Measurements from ENCODE around the gene COL26A1. TPM values are rescaled to one million over a fixed set of nuclear protein-coding genes. Genes with fewer than 3 reads are reported as not detected.
A peak's percentile ranks its signal among the peaks of the same experiment; 100 is the strongest.

The COL26A1 gene
- total RNA-seq, 1 experiment from 2014 or later = not detected

DNA sequence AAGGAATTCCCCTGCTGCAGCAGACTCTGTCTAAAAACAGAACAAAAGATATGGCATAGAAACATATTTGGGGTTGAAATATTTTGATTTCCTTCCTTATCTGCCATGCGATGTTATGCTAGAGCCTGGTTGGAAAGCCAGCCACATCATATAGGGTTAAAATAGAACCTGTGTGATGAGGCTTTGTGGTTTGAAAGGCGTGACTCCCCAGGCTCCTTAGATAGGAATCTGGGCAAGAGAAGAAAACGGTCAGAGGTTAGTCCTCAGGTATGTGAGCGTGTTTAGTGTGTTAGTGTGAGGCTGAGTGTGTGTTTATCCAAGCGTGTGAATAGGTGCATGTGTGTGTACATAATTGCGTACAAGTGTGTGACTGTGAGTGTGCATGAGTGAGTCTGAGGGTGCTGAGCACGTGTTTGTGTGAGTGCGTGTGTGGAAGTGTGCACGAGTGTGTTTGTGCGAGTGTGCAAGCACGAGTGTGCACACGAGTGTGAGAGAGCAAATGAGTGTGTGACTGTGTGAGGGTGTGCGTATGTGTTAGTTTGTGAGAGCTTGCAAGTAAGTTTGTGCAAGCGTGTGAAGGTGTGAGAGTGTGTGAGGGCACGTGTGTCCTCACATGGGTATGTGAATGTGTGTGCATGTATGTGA lies 79.9 kb downstream of the COL26A1 start:
- Histone ChIP-seq H3F3A (ENCODE audit: low read length, unreplicated experiment) (no peaks in the 10 kb centered on the region), H3K27ac (ENCODE audit: low read length) (no peak overlapping the region), H3K9me2 (replicated peaks; ENCODE audit: low read length) (no peaks in the 10 kb centered on the region), H4K20me1 (ENCODE audit: low read length) (no peaks in the 10 kb centered on the region), H3K9me3 (ENCODE audit: low read length) (no peaks in the 10 kb centered on the region), H3K4me1 (ENCODE audit: insufficient read depth, low read length) (peaks cover 10% of the 10 kb centered on the region), H3K9ac (ENCODE audit: low read length) (no peak overlapping the region), H3K79me2 (ENCODE audit: low read length) (no peaks in the 10 kb centered on the region), H3K27me3 (ENCODE audit: low read length) (no peaks in the 10 kb centered on the region), H3K4me3 (ENCODE audit: low read length) (no peak overlapping the region), H3K36me3 (ENCODE audit: low read depth, low read length) (no peaks in the 10 kb centered on the region), H2AFZ (ENCODE audit: low read length) (no peak overlapping the region), H3K4me2 (ENCODE audit: low read length) (peak overlapping the region; percentile 27; the same call in 1 of the 2 replicates)
- no TSS peak for BruUV-seq (replicated peaks)
- no peak; the same call in 1 of the 2 replicates for ATAC-seq
- peak; percentile 60 for DNase-seq
- CTCF ChIA-PET = no interaction called here
- POLR2A ChIA-PET (ENCODE audit: unreplicated experiment) = no interaction called here
- TF ChIP-seq, protein P1, sequence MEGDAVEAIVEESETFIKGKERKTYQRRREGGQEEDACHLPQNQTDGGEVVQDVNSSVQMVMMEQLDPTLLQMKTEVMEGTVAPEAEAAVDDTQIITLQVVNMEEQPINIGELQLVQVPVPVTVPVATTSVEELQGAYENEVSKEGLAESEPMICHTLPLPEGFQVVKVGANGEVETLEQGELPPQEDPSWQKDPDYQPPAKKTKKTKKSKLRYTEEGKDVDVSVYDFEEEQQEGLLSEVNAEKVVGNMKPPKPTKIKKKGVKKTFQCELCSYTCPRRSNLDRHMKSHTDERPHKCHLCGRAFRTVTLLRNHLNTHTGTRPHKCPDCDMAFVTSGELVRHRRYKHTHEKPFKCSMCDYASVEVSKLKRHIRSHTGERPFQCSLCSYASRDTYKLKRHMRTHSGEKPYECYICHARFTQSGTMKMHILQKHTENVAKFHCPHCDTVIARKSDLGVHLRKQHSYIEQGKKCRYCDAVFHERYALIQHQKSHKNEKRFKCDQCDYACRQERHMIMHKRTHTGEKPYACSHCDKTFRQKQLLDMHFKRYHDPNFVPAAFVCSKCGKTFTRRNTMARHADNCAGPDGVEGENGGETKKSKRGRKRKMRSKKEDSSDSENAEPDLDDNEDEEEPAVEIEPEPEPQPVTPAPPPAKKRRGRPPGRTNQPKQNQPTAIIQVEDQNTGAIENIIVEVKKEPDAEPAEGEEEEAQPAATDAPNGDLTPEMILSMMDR (conservative IDR thresholded peaks at IDR 0.05; ENCODE audit: low read depth, low read length) = no peak
- TF ChIP-seq EZH2phosphoT487 (IDR thresholded peaks at IDR 0.05; ENCODE audit: borderline replicate concordance, low read length) = no peak
- TF ChIP-seq EZH2 (IDR thresholded peaks at IDR 0.05; ENCODE audit: low read length, unreplicated experiment) = no peak
- intact Hi-C loops (cut with micrococcal nuclease) = no loop called here

DNA sequence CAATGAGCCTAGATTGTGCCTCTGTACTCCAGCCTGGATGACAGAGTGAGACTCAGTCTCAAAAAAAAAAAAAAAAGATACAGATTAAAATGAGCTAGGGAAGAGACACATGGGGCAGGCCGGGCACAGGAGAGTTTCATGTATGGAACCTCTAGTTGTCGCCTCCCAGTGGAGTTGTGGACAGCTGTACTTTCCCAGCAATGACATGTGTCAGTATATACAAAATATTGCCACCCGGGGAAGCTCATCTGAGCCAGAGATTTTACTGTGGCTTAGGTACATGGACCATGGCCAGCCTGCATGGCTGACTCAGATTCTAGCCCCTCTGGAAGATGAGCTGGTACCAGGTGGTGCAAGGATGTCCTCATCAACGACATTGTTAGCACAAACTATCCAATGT lies 87.4 kb downstream of the COL26A1 start:
- Histone ChIP-seq H3K27me3 (ENCODE audit: low read length) (no peaks in the 10 kb centered on the region), H4K20me1 (ENCODE audit: low read length) (no peaks in the 10 kb centered on the region), H3K9me2 (replicated peaks; ENCODE audit: low read length) (no peaks in the 10 kb centered on the region), H3K4me3 (ENCODE audit: low read length) (no peak overlapping the region), H3K4me2 (ENCODE audit: low read length) (no peak overlapping the region), H3K79me2 (ENCODE audit: low read length) (no peaks in the 10 kb centered on the region), H3K27ac (ENCODE audit: low read length) (no peak overlapping the region), H3K4me1 (ENCODE audit: insufficient read depth, low read length) (no peaks in the 10 kb centered on the region), H3K9ac (ENCODE audit: low read length) (no peak overlapping the region), H3F3A (ENCODE audit: low read length, unreplicated experiment) (no peaks in the 10 kb centered on the region), H3K9me3 (ENCODE audit: low read length) (no peaks in the 10 kb centered on the region), H2AFZ (ENCODE audit: low read length) (no peak overlapping the region), H3K36me3 (ENCODE audit: low read depth, low read length) (no peaks in the 10 kb centered on the region)
- ATAC-seq = no peak
- intact Hi-C loops (cut with micrococcal nuclease) = no loop called here
- TF ChIP-seq, protein P1 (conservative IDR thresholded peaks at IDR 0.05; ENCODE audit: low read depth, low read length) = no peak
- TF ChIP-seq EZH2phosphoT487 (IDR thresholded peaks at IDR 0.05; ENCODE audit: borderline replicate concordance, low read length) (no peak), EZH2 (IDR thresholded peaks at IDR 0.05; ENCODE audit: low read length, unreplicated experiment) (no peak)
- POLR2A ChIA-PET (ENCODE audit: unreplicated experiment) = no interaction called here
- BruUV-seq (replicated peaks) = no TSS peak
- CTCF ChIA-PET = interaction anchor here (0.7 kb wide), 1 partner anchor 868 kb away, joined by 6 read pairs; no protein-coding TSS in a partner anchor
- no peak for DNase-seq

DNA sequence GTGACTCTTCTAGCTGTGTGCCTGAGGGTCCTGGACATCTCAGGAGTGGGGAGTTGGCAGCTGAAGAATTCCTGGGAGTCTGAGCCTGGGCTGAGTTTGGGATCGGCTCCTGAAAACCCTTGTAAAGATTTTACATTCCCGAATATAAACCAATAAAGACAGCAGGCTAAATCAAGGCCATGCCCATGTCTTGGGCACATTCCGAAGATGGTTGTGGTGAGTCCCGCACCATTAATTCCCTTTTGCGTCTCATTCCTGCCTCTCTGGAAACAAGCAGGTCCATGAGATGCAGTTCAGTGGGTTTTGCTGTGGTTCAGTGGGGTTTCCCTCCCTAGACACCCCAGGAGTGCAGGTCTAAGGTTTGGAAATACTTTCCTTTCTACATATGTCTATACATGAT lies 90.9 kb downstream of the COL26A1 start:
- ChIA-PET CTCF (no interaction called here), POLR2A (ENCODE audit: unreplicated experiment) (no interaction called here)
- H3K4me2 ChIP-seq (ENCODE audit: low read length) = no peak overlapping the region
- no peak overlapping the region for H2AFZ ChIP-seq (ENCODE audit: low read length)
- intact Hi-C loops (cut with micrococcal nuclease) = no loop called here
- TF ChIP-seq, protein P1 (conservative IDR thresholded peaks at IDR 0.05; ENCODE audit: low read depth, low read length) = no peak
- TF ChIP-seq EZH2phosphoT487 (IDR thresholded peaks at IDR 0.05; ENCODE audit: borderline replicate concordance, low read length) (no peak), EZH2 (IDR thresholded peaks at IDR 0.05; ENCODE audit: low read length, unreplicated experiment) (no peak)
- H3K4me3 ChIP-seq (ENCODE audit: low read length) = no peak overlapping the region
- H3F3A ChIP-seq (ENCODE audit: low read length, unreplicated experiment) = no peaks in the 10 kb centered on the region
- H3K27me3 ChIP-seq (ENCODE audit: low read length) = no peaks in the 10 kb centered on the region
- ATAC-seq = no peak; the same call in 1 of the 2 replicates
- H3K9ac ChIP-seq (ENCODE audit: low read length) = no peak overlapping the region
- H3K27ac ChIP-seq (ENCODE audit: low read length) = no peak overlapping the region
- no peak for DNase-seq
- H3K9me3 ChIP-seq (ENCODE audit: low read length) = no peaks in the 10 kb centered on the region
- no peaks in the 10 kb centered on the region for H3K36me3 ChIP-seq (ENCODE audit: low read depth, low read length)
- H4K20me1 ChIP-seq (ENCODE audit: low read length) = no peaks in the 10 kb centered on the region
- H3K4me1 ChIP-seq (ENCODE audit: insufficient read depth, low read length) = peaks cover 4% of the 10 kb centered on the region; the same call in 1 of the 2 replicates
- no peaks in the 10 kb centered on the region for H3K79me2 ChIP-seq (ENCODE audit: low read length)
- H3K9me2 ChIP-seq (replicated peaks; ENCODE audit: low read length) = no peaks in the 10 kb centered on the region
- BruUV-seq (replicated peaks) = no TSS peak

All from PC-3 (cell line).